SIG-M5 (cell line): ENCODE results near the gene OVCA2.

Experiments
- DNase-seq: peaks from one replicate; lab custom pipeline; 2025; lab: John Stamatoyannopoulos, UW

Gene OVCA2

DNA sequence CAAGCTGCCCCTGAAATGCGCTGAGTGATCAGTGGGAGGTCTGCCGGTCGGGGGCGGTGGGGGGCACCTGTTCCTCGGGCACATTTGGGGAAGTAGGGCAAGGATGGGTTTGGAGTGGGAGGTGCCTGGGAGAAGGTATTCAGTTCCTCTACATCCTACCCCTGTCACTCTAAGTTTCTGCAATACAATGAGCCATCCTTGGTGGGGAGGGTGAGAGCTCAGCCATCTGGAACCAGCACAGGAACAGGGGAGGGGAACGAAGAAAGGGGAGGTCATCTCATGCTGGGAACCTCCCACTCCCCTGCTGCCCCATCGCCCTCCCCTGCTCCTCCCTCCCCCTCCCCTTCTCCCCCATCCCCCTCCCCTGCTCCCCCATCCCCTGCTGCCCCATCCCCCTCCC is 7.7 kb upstream of the OVCA2 start:
- DNase-seq: no peak

GRCh38 chr17:2034806-2035540 is 6.8 kb upstream of the OVCA2 start:
- no peak for DNase-seq

DNA sequence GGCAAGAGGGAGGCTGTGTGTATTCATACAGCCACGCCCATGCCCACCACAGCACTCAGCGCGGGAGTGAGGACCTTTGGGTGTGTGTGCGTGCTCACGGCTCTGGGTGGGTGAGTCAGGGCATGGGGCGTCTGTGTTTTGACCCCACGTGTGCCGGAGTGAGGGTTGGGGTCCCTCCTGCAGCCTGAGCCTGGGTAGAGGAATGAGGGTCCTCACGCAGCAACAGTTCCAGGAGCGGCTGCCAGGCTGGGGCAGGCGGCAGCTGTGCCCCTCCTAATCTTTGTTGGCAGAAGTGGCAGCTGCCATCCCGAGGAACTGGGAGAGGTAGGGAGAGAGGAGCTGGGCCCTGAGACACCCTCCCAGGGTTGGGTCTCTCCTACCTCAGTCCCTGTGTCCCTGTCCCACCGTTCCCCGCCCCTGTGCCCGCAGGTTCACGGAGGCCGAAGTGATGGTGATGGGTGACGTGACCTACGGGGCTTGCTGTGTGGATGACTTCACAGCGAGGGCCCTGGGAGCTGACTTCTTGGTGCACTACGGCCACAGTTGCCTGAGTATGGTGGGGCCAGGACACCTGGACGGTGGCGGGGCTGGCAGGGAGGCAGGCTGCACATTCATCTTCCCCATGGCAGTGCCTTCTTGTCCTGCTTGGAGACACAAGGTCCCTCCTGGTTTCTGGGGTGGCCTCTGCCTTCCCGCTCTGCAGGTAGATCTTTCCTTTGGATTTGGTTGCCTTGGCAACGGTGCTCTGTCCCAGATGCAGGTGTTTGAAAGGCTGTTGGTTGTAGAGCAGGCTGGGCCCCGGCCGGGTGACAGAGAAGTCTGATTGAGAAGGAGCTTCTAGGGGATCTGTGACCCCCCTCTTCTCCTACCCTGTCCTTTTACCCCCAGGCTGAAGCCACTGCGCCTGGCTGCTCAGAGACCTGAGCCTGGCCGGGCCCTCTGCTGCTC is 6.0 kb upstream of the OVCA2 start:
- DNase-seq: no peak

DNA sequence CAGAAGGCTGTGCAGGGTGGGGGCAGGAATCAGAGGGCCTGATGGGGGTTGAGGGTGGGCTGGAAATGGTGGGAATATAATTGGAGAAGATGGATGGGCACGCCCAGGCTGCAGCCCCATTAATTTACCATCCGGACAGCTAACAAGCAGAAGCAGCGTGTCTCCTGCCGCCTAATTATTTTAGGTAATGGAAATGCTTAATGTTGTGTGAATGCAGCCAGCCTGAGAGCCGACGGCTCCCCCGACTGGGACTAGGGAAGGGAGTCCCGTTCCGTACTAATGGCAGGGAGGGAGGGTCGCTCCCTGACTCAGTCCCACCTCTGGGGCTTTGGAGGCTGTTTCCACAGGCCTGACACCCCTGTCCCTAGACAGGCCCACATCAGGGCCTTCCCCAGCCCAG is 4.7 kb upstream of the OVCA2 start:
- no peak for DNase-seq

DNA sequence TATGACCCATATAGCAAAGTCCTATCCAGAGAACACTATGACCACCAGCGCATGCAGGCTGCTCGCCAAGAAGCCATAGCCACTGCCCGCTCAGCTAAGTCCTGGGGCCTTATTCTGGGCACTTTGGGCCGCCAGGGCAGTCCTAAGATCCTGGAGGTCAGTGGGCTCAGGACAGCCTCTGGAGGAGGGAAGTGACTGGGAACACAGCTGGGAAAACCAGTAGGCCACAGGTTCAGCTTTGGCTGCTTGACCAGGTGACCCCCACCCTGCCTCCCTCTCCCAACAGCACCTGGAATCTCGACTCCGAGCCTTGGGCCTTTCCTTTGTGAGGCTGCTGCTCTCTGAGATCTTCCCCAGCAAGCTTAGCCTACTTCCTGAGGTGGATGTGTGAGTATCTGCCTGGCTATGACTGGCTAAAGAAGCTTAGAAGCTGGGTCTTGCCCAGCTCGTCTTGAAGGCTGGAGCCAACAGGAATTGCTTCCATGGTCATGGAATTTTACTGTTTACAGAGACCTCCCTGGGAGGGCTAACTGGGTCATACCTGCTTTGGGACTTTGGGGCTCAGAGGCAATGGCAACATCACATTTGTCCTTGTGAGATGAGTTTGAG is 1.5 kb upstream of the OVCA2 start:
- no peak for DNase-seq

DNA sequence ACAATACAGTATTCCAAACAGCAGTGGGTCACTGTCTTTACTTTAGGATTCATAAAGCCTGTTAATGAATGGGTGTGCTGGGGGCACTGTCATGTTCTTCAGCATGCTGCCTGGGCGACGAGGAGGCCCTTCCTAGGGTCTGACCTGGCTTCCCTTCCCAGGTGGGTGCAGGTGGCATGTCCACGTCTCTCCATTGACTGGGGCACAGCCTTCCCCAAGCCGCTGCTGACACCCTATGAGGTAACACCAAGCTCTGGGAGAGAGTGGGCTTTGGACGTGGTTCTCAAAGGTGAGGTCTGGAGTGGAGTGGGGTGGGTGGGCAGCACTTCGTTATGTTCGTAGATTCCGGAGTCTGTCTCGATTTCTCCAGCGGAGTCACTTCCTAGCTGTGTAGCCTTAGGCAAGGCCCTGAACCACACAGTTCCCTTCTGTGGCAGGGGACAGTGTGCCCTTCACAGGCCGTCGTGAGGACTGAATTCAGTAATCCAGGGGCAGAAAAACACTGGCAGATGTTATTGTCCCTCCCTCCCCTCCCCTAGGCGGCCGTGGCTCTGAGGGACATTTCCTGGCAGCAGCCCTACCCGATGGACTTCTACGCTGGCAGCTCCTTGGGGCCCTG is 771 bp upstream of the OVCA2 start:
- DNase-seq: no peak

GRCh38 chr17:2042390-2042847 is 597 bp downstream of the OVCA2 start:
- DNase-seq: no peak

DNA sequence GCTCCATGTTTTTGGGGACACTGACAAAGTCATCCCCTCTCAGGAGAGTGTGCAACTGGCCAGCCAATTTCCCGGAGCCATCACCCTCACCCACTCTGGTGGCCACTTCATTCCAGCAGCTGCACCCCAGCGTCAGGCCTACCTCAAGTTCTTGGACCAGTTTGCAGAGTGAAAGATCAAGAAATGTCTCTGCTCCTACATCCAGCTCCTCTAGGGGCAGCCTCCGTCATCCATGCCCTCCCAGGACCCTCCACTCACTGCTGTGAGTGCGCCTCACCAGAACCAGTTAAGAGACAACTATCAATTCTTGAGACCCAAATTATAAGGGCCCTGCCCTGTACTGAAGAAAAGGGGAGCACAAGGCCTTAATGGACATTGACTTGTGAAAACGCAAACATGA is 1.1 kb downstream of the OVCA2 start:
- DNase-seq: no peak

GRCh38 chr17:2043785-2044184 is 2.0 kb downstream of the OVCA2 start:
- no peak for DNase-seq

GRCh38 chr17:2044263-2044894 is 2.6 kb downstream of the OVCA2 start:
- DNase-seq: no peak

DNA sequence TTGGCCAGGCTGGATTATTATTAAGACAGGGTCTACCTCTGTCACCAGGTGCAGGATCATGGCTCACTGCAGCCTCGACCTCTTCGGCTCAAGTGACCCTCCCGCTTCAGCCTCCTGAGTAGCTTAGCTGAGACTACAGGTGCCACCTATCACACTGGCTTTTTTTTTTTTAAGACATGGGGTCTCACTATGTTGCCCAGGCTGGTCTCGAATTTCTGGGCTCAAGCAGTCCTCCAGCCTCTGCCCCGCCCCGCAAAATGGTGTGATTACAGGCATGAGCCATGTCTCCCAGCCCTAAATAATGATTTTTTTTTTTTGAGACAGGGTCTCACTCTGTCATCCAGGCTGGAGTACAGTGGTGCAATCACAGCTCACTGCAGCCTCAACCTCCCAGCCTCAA is 5.8 kb downstream of the OVCA2 start:
- no peak for DNase-seq

DNA sequence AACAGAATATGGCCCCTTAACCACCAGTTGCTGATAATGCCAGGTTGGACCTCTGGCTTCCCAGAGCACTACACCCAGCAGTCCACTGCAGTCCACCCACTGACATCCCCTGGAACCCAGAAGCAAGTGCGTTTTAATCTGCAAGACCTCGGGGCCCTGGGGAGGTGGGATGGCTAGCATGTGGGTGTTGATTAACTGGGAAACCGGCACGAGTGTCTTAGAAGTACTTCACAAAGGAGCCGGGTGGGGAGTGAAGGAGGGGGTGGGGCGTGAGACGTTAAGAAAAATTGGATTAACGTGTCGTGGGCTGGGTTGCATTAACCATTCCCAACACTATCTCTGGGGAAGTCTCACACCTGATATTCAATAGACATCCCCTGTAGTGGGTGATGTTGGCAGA is 7.0 kb downstream of the OVCA2 start:
- no peak for DNase-seq

DNA sequence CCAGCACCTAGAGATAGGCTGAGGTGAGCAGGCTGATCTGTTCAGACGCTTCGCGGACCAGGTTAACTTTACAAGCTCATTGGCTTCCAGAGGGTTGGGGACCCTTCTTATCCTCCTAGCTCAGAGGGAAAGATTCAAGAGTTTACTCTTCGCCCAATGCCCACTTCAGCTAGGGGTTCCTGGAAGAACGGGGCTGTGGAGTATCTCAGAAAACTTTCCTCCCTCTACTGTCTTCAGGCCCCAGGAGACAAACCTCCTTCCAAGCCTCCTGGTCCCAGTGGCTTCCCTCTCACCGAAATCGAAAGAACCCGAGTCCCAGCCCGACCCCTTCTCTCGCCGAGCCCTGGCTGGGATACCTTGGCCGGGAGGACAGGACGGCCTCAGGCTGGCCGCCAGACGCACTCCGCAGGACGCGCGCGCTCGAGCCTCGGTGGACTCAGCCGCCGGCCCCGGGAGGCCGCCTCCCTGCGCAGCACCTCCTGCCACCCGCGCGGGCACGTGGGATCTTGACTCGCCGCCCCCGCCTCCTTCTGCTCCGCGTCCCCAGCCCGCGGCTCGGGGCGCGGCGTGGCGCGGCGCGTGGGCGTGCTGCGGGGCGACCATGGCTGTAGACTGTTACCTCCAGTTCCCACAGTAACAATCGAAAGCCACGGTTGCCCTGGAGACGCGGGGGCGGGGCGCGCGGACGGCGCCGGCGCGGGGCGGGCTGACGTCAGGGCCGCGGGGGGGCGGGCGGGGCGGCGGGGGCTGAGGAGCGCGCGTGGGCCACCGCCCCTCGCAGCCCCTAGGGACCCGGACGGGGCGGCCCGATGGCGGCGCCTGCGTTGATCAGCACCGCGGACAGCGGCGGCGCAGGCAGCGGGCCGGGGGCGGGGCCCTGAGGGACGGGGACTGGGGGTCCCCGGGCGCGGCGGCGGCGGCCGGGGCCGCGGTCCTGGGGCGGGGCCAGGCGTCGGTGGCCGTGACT is 7.8 kb downstream of the OVCA2 start:
- DNase-seq: no peak

DNA sequence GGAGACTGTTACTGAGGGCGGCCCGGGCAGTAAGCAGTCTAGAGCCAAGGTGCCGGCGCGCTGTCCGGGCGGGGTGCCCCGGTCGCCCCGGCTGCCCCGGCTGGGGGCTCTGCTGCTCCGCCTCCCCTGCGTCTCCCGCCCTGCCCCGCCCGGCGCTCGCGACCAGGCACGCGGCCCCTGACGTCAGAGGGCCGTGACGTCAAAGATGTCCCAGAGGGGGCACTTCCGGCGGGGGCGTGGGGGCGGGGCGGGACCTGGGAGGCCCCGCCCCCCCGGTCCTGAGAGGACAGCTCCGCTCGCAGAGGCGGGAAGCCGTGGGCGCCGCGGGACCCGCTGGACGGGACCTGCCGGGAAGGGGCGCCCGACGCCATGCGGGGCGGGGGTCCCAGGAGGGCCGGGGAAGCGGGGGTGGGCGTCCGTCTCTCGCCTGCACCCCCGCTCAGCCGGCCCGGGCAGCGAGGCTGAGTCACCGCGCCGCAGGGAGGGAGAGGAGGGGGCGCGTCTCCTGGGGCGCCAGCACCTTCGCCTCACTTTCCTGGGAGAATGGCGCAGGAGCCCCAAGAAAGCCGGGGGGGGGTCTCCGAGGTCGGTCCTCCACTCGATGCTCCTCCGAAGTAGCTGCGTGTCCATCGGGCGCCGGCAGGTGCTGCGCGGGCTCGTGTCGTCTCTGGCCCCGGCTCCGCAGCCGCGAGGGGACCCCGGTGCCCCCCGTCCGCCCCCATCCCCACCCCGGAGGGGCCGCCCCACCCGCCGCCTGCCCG is 8.7 kb downstream of the OVCA2 start:
- DNase-seq: no peak

GRCh38 chr17:2051061-2051932 is 9.5 kb downstream of the OVCA2 start:
- DNase-seq: no peak

DNA sequence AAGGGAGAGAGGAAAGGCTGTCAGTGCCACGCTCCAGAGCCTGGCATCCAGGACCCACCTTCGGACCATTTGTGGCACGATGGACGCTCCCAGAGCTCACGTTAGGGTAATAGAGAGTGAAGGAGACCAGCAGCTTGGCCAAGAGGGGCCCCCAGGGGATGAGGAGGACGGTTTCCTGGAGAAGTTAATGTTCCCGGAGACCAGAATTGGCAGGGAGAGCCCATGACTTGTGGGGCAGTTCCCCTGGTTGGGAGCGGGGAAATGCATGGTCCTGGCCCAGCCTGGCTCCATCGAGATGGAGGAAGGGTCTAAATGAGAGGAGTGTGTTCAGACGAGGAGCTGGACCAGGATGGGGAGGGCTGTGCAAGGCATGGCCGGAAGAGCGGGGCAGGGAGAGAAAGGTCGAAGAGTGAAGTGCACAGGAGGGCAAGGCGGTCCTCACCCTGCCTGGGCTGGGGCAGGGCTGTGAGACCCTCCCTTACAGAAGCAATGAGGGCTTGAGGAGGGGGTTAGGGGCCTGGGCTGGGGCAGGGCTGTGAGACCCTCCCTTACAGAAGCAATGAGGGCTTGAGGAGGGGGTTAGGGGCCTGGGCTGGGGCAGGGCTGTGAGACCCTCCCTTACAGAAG is 10.2 kb downstream of the OVCA2 start:
- no peak for DNase-seq

- DNase-seq: no peak
Measured at GRCh38 chr17:2053380-2054261, 11.8 kb downstream of the OVCA2 start.

DNA sequence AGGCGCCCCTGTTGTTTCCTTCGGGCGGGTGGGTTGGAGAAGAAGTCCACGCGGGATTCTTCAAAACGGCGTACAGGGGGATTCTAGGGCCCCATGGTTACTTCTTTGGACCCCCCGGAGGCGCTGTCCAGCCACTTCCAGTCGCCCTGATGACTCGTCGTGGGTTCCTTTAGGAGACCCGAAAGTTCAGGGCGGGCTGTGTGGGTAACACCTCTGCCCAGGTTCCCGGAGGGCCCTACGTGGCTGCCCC is 12.4 kb downstream of the OVCA2 start:
- DNase-seq: no peak
